ENCODE results near the gene REP15.

DNA sequence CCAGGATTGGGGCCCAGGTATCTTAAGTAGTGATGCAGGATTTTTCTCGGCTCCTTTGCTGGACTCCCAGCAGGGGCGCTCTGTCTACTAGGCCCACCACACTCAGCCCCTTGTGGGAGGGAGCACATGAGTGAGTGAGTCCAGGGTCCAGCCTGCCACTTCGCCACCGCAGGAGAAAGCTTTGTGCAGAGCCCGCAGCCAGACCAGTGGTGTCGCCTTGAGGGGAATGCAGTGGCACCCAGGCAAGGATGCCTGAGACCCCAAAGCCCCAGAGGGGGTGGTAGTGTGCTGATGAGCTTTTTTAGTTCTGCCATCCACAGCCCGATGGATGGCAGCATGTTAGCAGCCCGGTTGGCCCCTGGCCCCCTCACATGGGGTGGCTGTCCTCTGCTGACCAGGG is 9.0 kb downstream of the REP15 start:
- TF ChIP-seq, protein P1, sequence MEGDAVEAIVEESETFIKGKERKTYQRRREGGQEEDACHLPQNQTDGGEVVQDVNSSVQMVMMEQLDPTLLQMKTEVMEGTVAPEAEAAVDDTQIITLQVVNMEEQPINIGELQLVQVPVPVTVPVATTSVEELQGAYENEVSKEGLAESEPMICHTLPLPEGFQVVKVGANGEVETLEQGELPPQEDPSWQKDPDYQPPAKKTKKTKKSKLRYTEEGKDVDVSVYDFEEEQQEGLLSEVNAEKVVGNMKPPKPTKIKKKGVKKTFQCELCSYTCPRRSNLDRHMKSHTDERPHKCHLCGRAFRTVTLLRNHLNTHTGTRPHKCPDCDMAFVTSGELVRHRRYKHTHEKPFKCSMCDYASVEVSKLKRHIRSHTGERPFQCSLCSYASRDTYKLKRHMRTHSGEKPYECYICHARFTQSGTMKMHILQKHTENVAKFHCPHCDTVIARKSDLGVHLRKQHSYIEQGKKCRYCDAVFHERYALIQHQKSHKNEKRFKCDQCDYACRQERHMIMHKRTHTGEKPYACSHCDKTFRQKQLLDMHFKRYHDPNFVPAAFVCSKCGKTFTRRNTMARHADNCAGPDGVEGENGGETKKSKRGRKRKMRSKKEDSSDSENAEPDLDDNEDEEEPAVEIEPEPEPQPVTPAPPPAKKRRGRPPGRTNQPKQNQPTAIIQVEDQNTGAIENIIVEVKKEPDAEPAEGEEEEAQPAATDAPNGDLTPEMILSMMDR (IDR thresholded peaks at IDR 0.05), result no peak
- TF ChIP-seq POLR2AphosphoS5 (IDR thresholded peaks at IDR 0.05; ENCODE audit: insufficient read depth in 1 of 2, low read depth in 1 of 2) (no peak), POLR2A (IDR thresholded peaks at IDR 0.05) (no peak)

Data from vagina (tissue), 2 donors.